ENCODE results near the gene FRMD5.
A peak's percentile ranks its signal among the peaks of the same experiment; 100 is the strongest.

Gene FRMD5

GRCh38 chr15:43969802-43970375 is 225.2 kb downstream of the FRMD5 start:
- no peak for DNase-seq

GRCh38 chr15:43968551-43968950 is 226.5 kb downstream of the FRMD5 start:
- no peak for DNase-seq

- DNase-seq, result no peak
Measured at GRCh38 chr15:43966646-43967045, 228.4 kb downstream of the FRMD5 start.

GRCh38 chr15:43958861-43959330 is 236.2 kb downstream of the FRMD5 start:
- no peak for DNase-seq

GRCh38 chr15:43957724-43958123 is 237.3 kb downstream of the FRMD5 start:
- no peak for DNase-seq

GRCh38 chr15:43955140-43955539 is 239.9 kb downstream of the FRMD5 start:
- DNase-seq, result no peak

- no peak for DNase-seq
Measured at GRCh38 chr15:43954181-43954621, 240.9 kb downstream of the FRMD5 start.

GRCh38 chr15:43953402-43953801 is 241.7 kb downstream of the FRMD5 start:
- DNase-seq, result no peak

GRCh38 chr15:43950531-43950930 is 244.5 kb downstream of the FRMD5 start:
- no peak for DNase-seq

- no peak for DNase-seq
Measured at GRCh38 chr15:43948691-43949325, 246.3 kb downstream of the FRMD5 start.

GRCh38 chr15:43943511-43943910 is 251.6 kb downstream of the FRMD5 start:
- no peak for DNase-seq

- DNase-seq, result no peak
Measured at GRCh38 chr15:43942194-43942593, 252.9 kb downstream of the FRMD5 start.

- DNase-seq, result no peak
Measured at GRCh38 chr15:43941555-43941954, 253.5 kb downstream of the FRMD5 start.

- DNase-seq, result no peak
Measured at GRCh38 chr15:43941071-43941470, 254.0 kb downstream of the FRMD5 start.

- peak; percentile 44 for DNase-seq
Measured at GRCh38 chr15:43939070-43939469, 256.0 kb downstream of the FRMD5 start.

- DNase-seq, result no peak
Measured at GRCh38 chr15:43934480-43934879, 260.6 kb downstream of the FRMD5 start.

- DNase-seq, result no peak
Measured at GRCh38 chr15:43932907-43933306, 262.2 kb downstream of the FRMD5 start.

- DNase-seq, result no peak
Measured at GRCh38 chr15:43931790-43932435, 263.2 kb downstream of the FRMD5 start.

GRCh38 chr15:43931119-43931518 is 264.0 kb downstream of the FRMD5 start:
- DNase-seq, result no peak

GRCh38 chr15:43930556-43930955 is 264.5 kb downstream of the FRMD5 start:
- no peak for DNase-seq

- DNase-seq, result no peak
Measured at GRCh38 chr15:43930079-43930478, 265.0 kb downstream of the FRMD5 start.

GRCh38 chr15:43928152-43928551 is 266.9 kb downstream of the FRMD5 start:
- DNase-seq, result no peak

- DNase-seq, result no peak
Measured at GRCh38 chr15:43927203-43927602, 267.9 kb downstream of the FRMD5 start.

GRCh38 chr15:43923553-43923952 is 271.5 kb downstream of the FRMD5 start:
- no peak for DNase-seq

Measured in hematopoietic multipotent progenitor cell treated with erythropoietin and hydrocortisone succinate and interleukin-3 and kit ligand, for 8 days (in vitro differentiated cells).